GM23248 (cell line): ENCODE measurements around the gene ITGB7.

Experiments
- EZH2 ChIP-seq: fragments of 200-600 bp; sonication (generic); IDR thresholded peaks from 2 replicates; pipeline ENCODE4 v1.6.1; 2018; ENCODE audit warnings: antibody characterized with exemption, mild to moderate bottlenecking; ENCODE audit not compliant: insufficient read depth, poor library complexity, severe bottlenecking
- EZH2phosphoT487 ChIP-seq: fragments of 200-600 bp; sonication (generic); IDR thresholded peaks from 2 replicates; pipeline ENCODE4 v1.6.1; 2018; ENCODE audit warnings: antibody characterized with exemption, moderate library complexity, mild to moderate bottlenecking, low read depth; ENCODE audit not compliant: insufficient read depth

DNA sequence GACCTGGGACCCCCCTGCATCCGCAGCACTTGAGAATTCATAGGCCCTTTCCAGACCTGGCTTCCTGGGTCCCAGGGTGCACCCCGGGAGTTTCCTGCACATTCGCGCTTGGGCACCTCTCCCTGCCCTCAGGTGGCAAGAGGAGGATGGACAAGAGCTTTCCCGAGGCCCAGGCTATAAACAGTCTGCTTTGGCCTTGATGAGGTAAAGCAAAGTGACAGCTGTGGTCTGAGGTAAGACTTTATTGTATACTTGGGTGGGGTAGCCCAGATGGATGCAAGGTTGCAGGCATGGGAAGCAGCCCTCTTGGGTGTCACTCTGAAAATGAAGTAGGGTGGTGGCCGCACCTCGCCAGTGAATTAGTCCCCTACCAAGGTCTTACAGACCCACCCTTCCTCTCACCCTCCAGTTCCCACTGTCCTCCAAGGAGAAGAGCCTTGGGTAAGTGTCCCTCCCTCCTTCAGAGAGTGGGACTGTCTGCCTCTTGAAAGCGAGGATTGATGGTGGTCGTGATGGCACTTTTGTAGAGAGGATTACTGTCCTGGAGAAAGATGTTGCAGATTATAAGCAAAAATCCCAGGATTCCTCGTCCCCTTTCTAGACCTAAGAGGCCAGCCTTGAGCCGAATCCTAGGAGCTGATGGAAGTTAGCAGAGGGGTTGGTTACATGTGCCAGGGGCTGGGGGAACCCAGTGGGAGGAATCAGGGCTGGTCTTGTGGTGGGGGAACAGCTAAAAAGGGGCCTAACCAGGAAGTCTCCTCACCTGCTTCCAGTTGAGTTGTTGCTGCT is 15.8 kb downstream of the ITGB7 start:
- TF ChIP-seq EZH2 (no peak), EZH2phosphoT487 (no peak)
